ENCODE results near the gene PTRH1.
A peak's percentile ranks its signal among the peaks of the same experiment; 100 is the strongest.

The PTRH1 gene

DNA sequence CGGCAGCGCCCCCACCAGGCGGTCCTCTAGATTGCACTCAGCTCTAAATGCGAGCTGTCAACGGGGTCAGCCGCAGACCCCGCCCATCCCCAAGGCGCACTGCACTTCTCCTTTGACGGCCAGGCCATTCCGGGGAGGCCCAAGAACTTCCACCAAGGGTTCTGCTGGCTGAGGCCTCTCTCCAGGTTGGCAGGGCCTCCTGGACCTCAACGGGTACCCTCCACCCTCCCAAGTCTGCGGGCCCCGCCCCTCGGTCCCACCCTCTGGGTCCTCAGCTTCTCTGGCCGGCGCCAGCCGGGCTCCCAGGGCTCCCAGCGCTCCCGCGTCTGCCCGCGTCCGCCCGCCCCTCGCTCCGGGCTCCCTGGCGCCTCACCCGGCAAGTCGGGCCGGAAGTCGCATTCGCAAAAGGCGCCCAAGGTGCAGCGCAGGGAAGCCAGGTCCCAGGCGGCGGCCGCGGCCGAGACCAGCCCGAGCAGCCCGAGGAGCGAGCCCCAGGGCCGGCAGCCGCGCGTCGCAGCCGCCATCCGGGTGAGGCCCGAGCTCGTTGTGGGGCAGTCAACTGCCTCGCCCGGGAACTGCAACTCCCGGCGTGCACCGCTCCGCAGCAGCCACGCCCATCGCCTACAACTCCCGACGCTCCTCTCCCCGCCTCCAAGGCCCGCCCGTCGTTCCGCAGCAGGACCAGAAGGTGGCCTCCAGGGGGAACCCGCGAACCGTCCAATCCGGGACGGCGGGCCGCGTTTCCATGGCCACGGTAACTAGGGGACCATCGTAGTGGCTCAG is 19.5 kb upstream of the PTRH1 start, which contains the start of gene TOR2A:
Gene TOR2A (minus strand): TSS at position 548 of the 783 bp plus-strand sequence. CDS start 24 bp downstream, at position 524.
- peak; percentile 77 for TF ChIP-seq CTCF (IDR thresholded peaks at IDR 0.05)

DNA sequence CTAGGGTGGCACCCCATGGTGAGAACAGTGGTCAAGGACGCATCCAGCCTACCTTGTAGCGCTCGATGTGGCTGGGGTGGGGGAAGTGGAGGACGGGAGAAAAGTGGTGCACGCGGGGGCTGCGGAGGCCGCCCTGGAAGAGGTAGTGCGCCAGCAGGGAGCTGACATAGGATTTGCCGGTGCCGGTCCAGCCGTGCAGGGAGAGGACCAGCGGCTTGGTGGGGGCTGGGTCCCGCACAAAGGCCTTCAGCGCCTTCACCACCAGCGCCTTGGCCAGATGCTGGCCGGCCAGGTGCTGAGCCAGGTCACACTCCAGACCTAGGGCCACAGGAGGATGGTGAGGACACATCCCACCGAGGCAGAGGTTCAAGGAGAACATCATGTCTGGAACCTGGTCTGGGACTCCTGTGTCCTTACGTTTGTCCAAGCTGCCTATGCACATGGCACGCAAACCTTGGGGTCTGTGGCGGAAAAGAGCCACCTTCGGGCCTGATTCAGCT is 18.8 kb upstream of the PTRH1 start:
- TF ChIP-seq CTCF (IDR thresholded peaks at IDR 0.05), result peak; percentile 91

DNA sequence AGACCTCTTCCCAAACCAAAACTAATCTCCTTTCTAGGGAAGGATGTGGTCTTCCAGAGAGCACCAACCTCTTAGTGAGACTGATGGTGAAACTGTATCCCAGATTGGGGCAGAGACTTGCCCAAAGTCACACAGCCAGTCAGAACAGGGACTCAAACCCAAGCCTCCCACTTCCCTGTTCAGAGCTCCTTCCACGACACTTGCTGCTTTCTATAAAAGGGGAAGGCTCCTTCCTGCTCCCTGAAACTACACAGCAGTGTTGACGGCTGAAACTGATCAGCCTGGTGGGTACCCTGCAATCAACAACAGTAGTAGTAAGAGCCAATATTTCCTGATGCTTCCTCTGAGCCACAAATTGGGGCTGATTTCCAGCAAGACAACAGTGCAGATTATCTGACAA is 18.2 kb upstream of the PTRH1 start:
- TF ChIP-seq CTCF (IDR thresholded peaks at IDR 0.05), result no peak

GRCh38 chr9:127732444-127732843 is 17.0 kb upstream of the PTRH1 start:
- no peak for TF ChIP-seq CTCF (IDR thresholded peaks at IDR 0.05)

DNA sequence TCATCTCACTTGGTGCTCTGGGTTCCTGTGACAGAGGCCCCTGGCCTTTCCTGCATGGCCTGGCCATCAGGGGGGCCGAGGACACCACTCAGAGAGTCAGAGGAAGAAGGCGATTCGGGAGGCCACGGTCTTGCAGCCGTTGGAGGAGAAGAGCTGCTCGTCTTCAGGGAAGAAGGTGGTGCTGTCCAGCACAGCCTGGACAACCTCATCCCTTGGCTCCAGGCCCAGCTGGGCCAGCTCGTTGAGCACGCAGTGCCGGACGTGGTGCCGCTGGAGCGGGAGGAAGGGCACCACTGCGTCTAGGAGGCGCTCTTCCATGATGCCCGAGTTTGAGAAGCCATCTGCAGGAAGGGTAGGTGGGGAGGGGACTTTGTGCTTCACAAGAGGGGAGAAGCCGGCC is 16.5 kb upstream of the PTRH1 start:
- no peak for TF ChIP-seq CTCF (IDR thresholded peaks at IDR 0.05)

GRCh38 chr9:127730799-127731410 is 15.4 kb upstream of the PTRH1 start:
- TF ChIP-seq CTCF (IDR thresholded peaks at IDR 0.05), result no peak

GRCh38 chr9:127730262-127730661 is 14.8 kb upstream of the PTRH1 start:
- no peak for TF ChIP-seq CTCF (IDR thresholded peaks at IDR 0.05)
